GM10248 (cell line): ENCODE data around the gene NPR1.

ENCODE experiments used
- CTCF ChIA-PET: fragments of 300-600 bp; sonication (Branson Sonifier 250); formaldehyde crosslinking; extraction: SDS; loops from one replicate; lab custom pipeline; 2021; ENCODE audit warnings: antibody characterized with exemption; lab: Yijun Ruan, JAX
- POLR2A ChIA-PET: fragments of 350-650 bp; sonication (Branson Sonifier 250); formaldehyde crosslinking; extraction: SDS; loops from one replicate; lab custom pipeline; 2020; ENCODE audit warnings: antibody characterized with exemption; lab: Yijun Ruan, JAX
- DNase-seq: peaks from one replicate; pipeline ENCODE4 v3.0.0; 2012; ENCODE audit errors: extremely low spot score
- CTCF ChIP-seq: IDR thresholded peaks from 2 replicates; pipeline ENCODE4 v1.5.1; 2012; ENCODE audit warnings: mild to moderate bottlenecking, low read depth; ENCODE audit errors: extremely low read depth, missing control alignments, control extremely low read depth

Gene NPR1

GRCh38 chr1:153651771-153652170, 26.7 kb upstream of the NPR1 start:
- TF ChIP-seq CTCF = no peak
- CTCF ChIA-PET = interaction anchor here (1.3 to 2.0 kb wide), 3 partner anchors 8 to 13 kb away, joined by 3 to 8 read pairs (median 4); no protein-coding TSS in a partner anchor
- no peak for DNase-seq
- POLR2A ChIA-PET = interaction anchor here (0.6 to 2.4 kb wide), 6 partner anchors 10 to 577 kb away, joined by 3 to 9 read pairs (median 4); partner anchors contain the start of gene CHTOP

DNA sequence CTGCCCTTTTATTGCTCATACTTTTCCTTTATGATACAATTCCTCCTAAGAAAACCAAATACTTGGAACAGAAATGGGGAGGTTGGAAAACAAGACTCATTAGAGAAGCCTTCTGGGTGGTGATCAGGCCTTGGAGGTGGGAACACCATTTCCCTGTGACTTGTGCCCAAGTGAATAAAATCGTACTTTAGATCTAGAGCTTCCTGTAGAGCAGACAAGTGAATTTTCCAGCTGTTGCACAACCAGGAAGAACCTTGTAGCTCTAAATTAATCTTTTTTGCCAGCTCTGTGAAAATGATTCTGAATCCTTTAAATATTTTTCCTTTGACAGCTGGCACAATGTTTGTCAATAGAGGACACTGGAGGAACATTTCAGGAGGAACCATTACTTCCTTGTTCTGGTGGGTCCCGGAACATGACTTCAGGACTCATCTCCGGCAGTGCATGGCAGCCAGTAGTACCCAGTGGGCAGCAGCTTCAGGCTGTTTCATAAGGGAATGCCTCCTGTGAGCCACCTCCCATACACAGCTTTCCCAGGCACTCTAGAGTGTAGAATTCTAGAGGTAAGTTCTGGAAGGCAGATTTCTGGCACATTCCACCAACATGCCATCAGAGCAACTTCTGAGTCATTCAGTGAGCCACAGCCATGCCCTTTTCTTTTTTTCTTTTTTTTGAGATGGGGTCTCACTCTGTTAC, 25.5 kb upstream of the NPR1 start:
- CTCF ChIA-PET = interaction anchor here (0.9 to 2.0 kb wide), 5 partner anchors 9 to 15 kb away, joined by 3 to 8 read pairs (median 3); no protein-coding TSS in a partner anchor
- POLR2A ChIA-PET = interaction anchor here (1.0 to 2.4 kb wide), 2 partner anchors 9 to 19 kb away, joined by 6 to 9 read pairs; partner anchors contain the start of gene CHTOP
- no peak for TF ChIP-seq CTCF
- DNase-seq = no peak

DNA sequence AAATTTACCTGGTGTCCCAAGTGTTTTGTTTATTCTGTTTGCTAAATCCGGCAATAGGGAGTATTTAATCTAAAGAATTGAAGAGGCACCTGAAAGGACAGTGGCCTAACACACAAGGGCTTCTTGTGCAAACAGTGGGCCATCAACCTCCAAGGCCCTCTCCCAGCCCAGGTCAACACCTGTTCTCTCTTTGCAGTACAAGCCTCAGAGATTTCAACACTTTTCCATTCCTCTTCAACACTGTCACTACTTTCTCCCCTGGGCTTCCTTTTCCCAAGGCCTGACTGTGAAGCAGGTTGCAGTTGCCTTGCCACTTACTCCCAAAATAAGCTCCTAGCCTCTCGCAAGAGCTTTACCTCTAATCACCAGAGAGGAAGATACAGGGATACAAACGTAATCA, 23.2 kb upstream of the NPR1 start:
- TF ChIP-seq CTCF = no peak
- POLR2A ChIA-PET = no interaction called here
- CTCF ChIA-PET = interaction anchor here (0.9 kb wide), 1 partner anchor 21 kb away, joined by 4 read pairs; the partner anchor contains the start of gene CHTOP
- no peak for DNase-seq

DNA sequence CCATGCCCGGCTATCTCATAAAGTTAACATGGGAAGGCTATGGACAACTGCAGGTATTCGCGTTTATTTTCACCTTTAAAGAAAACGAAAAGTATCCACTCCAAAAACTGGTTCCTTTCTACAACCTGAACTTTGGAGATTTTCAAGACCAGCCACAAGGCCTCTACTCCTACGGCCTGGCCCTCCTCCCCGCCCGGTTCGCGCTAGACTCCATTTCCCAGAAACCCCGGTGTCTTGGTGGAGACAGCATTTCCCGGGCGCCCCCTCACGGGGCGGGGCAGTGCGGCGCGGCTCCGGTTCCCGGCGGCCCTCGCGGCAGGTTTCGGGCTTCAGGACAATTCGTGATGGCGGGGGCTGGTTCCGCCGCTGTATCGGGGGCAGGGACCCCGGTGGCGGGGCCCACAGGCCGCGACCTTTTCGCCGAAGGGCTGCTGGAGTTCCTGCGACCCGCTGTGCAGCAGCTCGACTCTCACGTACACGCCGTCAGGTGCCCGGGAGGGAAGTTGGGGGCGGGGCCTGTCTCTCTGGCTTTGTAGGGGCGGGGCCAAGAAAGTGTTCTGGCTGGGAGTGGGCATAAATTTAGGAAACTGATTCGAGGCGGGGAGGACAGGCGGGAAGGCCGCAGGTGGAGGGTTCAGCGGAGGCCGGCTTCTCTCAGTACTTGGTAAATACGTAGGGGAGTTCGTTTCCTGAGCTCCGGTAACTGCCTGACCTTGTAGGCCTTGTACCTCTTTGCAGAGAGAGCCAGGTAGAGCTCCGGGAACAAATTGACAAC, 19.9 kb upstream of the NPR1 start, which contains the start of gene SNAPIN:
Gene SNAPIN (plus strand): TSS at position 304 of the 775 bp plus-strand sequence. CDS start 41 bp downstream, at position 345.
- CTCF ChIA-PET = interaction anchor here (1.0 to 1.3 kb wide), 6 partner anchors 8 to 87 kb away, joined by 3 to 4 read pairs (median 3); no protein-coding TSS in a partner anchor
- DNase-seq = peak; percentile 93
- POLR2A ChIA-PET = interaction anchor here (1.5 to 1.9 kb wide), 2 partner anchors 12 to 25 kb away, joined by 4 to 7 read pairs; partner anchors contain the start of genes CHTOP and ILF2
- no peak for TF ChIP-seq CTCF

DNA sequence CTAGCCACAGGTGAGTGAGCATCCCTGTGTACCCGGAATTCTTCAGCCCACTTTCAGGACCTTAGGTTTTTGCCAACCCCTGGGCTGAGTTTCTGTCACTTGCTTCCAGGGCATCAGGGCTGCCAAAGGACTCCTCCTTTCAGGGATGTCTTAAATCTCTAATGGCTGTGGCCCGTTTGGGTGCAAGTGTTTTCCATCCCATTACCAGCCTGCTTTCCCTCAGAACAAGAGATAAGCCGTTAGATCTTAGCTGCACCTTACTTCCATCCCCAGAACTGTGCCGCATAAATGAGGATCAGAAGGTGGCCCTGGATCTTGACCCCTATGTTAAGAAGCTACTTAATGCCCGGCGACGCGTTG, 19.3 kb upstream of the NPR1 start:
- CTCF ChIA-PET = interaction anchor here (1.0 to 1.3 kb wide), 6 partner anchors 8 to 87 kb away, joined by 3 to 4 read pairs (median 3); no protein-coding TSS in a partner anchor
- no peak for DNase-seq
- no peak for TF ChIP-seq CTCF
- POLR2A ChIA-PET = interaction anchor here (1.5 to 1.9 kb wide), 2 partner anchors 11 to 25 kb away, joined by 4 to 7 read pairs; partner anchors contain the start of genes CHTOP and ILF2

GRCh38 chr1:153659656-153660055, 18.8 kb upstream of the NPR1 start:
- ChIA-PET POLR2A (interaction anchor here (1.9 kb wide), 1 partner anchor 11 kb away, joined by 7 read pairs; the partner anchor contains the start of gene ILF2), CTCF (interaction anchor here (1.1 to 1.3 kb wide), 4 partner anchors 12 to 88 kb away, joined by 3 to 4 read pairs (median 3); no protein-coding TSS in a partner anchor)
- no peak for DNase-seq
- no peak for TF ChIP-seq CTCF
